HEK293 (cell line): Measurements from ENCODE around the gene SRRM2.

Experiments
- CTCF ChIP-seq: fragments of 450-650 bp; formaldehyde crosslinking; IDR thresholded peaks from 2 replicates; pipeline ENCODE4 v1.5.1; 2016; ENCODE audit warnings: missing biosample characterization, missing genetic modification characterization
- PRDM2 ChIP-seq: fragments of 450-650 bp; formaldehyde crosslinking; IDR thresholded peaks from 2 replicates; pipeline ENCODE4 v1.5.1; 2016; ENCODE audit warnings: missing biosample characterization, missing genetic modification characterization, borderline replicate concordance
- SCRT1 ChIP-seq: fragments of 450-650 bp; formaldehyde crosslinking; IDR thresholded peaks from 2 replicates; pipeline ENCODE4 v1.5.1; 2016; ENCODE audit warnings: missing biosample characterization, missing genetic modification characterization, borderline replicate concordance
- YY1 ChIP-seq: fragments of 450-650 bp; formaldehyde crosslinking; IDR thresholded peaks from 2 replicates; pipeline ENCODE4 v1.5.1; 2018; ENCODE audit warnings: missing biosample characterization, missing genetic modification characterization
- ZNF140 ChIP-seq: fragments of 450-650 bp; formaldehyde crosslinking; IDR thresholded peaks from 2 replicates; pipeline ENCODE4 v1.5.1; 2016; ENCODE audit warnings: missing biosample characterization, missing genetic modification characterization
- ZNF169 ChIP-seq: fragments of 450-650 bp; formaldehyde crosslinking; IDR thresholded peaks from 2 replicates; pipeline ENCODE4 v1.5.1; 2016; ENCODE audit warnings: missing biosample characterization, missing genetic modification characterization
- ZNF274 ChIP-seq, 2 experiments: fragments of 200-500 bp in 1 of 2; fragments of 450-650 bp in 1 of 2; sonication (Bioruptor generic) in 1 of 2; formaldehyde crosslinking in 1 of 2; IDR thresholded peaks; 2 replicates each; pipeline versions ENCODE4 v1.5.1 to v1.6.1; 2014 to 2016; ENCODE audit warnings: borderline replicate concordance in 1 of 2, inconsistent platforms in 1 of 2, low read length in 1 of 2, missing biosample characterization in 1 of 2, missing genetic modification characterization in 1 of 2
- ZNF488 ChIP-seq: fragments of 450-650 bp; formaldehyde crosslinking; IDR thresholded peaks from 2 replicates; pipeline ENCODE4 v1.5.1; 2016; ENCODE audit warnings: missing biosample characterization, missing genetic modification characterization
- ZNF785 ChIP-seq: fragments of 450-650 bp; formaldehyde crosslinking; IDR thresholded peaks from 2 replicates; pipeline ENCODE4 v1.5.1; 2016; ENCODE audit warnings: missing biosample characterization, missing genetic modification characterization

- no peak for TF ChIP-seq CTCF
- no peak for TF ChIP-seq ZNF488
- no peak for TF ChIP-seq ZNF785 (tag by site-specific recombination)
- no peak for TF ChIP-seq ZNF274 (IDR thresholded peaks at IDR 0.05; ENCODE audit: low read length)
- TF ChIP-seq ZNF274 (tag by site-specific recombination; IDR thresholded peaks at IDR 0.05; ENCODE audit: borderline replicate concordance): no peak
- no peak for TF ChIP-seq PRDM2
- no peak for TF ChIP-seq YY1 (tag by site-specific recombination)
- TF ChIP-seq ZNF169 (tag by site-specific recombination): no peak
- no peak for TF ChIP-seq ZNF140 (tag by site-specific recombination)
- no peak for TF ChIP-seq SCRT1 (tag by site-specific recombination)
Measured at GRCh38 chr16:2809149-2809760, 56.8 kb downstream of the SRRM2 start.
